Karpas-422 (cell line): ENCODE data around the gene ACP7. TPM values are rescaled to one million over a fixed set of nuclear protein-coding genes. Genes with fewer than 3 reads are reported as not detected.
"Not testable (repeated sequence)": the region's sequence is repeated elsewhere in the genome, so short reads cannot be mapped to it uniquely, and the experiment has no call there.

ENCODE experiments used
- DNase-seq: peaks from one replicate; pipeline ENCODE4 v3.0.0-alpha.2; 2015
- H2AFZ ChIP-seq: fragments of 200-600 bp; sonication (generic); 2 replicates; pipeline ENCODE4 v1.6.1; 2014; ENCODE audit warnings: antibody characterized with exemption, low read length, mixed read lengths
- H3K27ac ChIP-seq: fragments of 200-600 bp; sonication (generic); 2 replicates; pipeline ENCODE4 v1.5.1; 2014; ENCODE audit warnings: mild to moderate bottlenecking, low read length, moderate library complexity
- H3K27me3 ChIP-seq: fragments of 200-600 bp; sonication (generic); 2 replicates; pipeline ENCODE4 v1.6.1; 2014; ENCODE audit warnings: low read length, mixed read lengths
- H3K36me3 ChIP-seq: fragments of 200-600 bp; sonication (generic); 2 replicates; pipeline ENCODE4 v1.6.1; 2014; ENCODE audit warnings: low read length, mixed read lengths; ENCODE audit not compliant: insufficient read depth
- H3K4me1 ChIP-seq: fragments of 200-600 bp; sonication (generic); 2 replicates; pipeline ENCODE4 v1.6.1; 2014; ENCODE audit warnings: mild to moderate bottlenecking, low read length, mixed read lengths
- H3K4me2 ChIP-seq: fragments of 200-600 bp; sonication (generic); 2 replicates; pipeline ENCODE4 v1.6.1; 2014; ENCODE audit warnings: low read length, low read depth, mild to moderate bottlenecking; ENCODE audit not compliant: poor library complexity, severe bottlenecking
- H3K4me3 ChIP-seq: fragments of 200-600 bp; sonication (generic); 2 replicates; pipeline ENCODE4 v1.5.1; 2014; ENCODE audit warnings: mild to moderate bottlenecking, antibody characterized with exemption, low read length, mixed read lengths
- H3K79me2 ChIP-seq: fragments of 200-600 bp; sonication (generic); 2 replicates; pipeline ENCODE4 v1.6.1; 2014; ENCODE audit warnings: mild to moderate bottlenecking, low read length, mixed read lengths
- H3K9ac ChIP-seq: fragments of 200-600 bp; sonication (generic); 2 replicates; pipeline ENCODE4 v1.6.0; 2014; ENCODE audit warnings: low read length
- H3K9me2 ChIP-seq: fragments of 200-600 bp; sonication (generic), shearing (Covaris generic); replicated peaks from 2 replicates; pipeline ENCODE4 v1.6.0; 2014; ENCODE audit warnings: mild to moderate bottlenecking, low read length, moderate library complexity; ENCODE audit not compliant: insufficient read depth
- H3K9me3 ChIP-seq: fragments of 300-700, 200-600 bp; sonication (generic); 2 replicates; pipeline ENCODE4 v1.6.1; 2014; ENCODE audit warnings: low read length, mixed read lengths
- H4K20me1 ChIP-seq: fragments of 200-600 bp; sonication (generic); 2 replicates; pipeline ENCODE4 v1.6.1; 2014; ENCODE audit warnings: mild to moderate bottlenecking, antibody characterized with exemption, low read length, low read depth; ENCODE audit not compliant: insufficient read depth
- total RNA-seq: library from RNA; depleted of rRNA; stranded (reverse); fragments of >200 nt; shearing (Covaris generic); gene quantifications from 2 replicates; pipeline ENCODE4 v1.2.3, GENCODE V29; 2014; ENCODE audit warnings: low replicate concordance

ACP7 gene
- total RNA-seq, 1 experiment from 2014 or later = not detected

- H3K4me1 ChIP-seq, H2AFZ ChIP-seq, H3K79me2 ChIP-seq, DNase-seq, H3K27ac ChIP-seq, H3K4me3 ChIP-seq, H3K36me3 ChIP-seq, H4K20me1 ChIP-seq, H3K4me2 ChIP-seq, H3K9ac ChIP-seq, H3K27me3 ChIP-seq, H3K9me2 ChIP-seq, H3K9me3 ChIP-seq: not testable (repeated sequence)
Observed at GRCh38 chr19:39117023-39117422, 32.9 kb downstream of the ACP7 start.

GRCh38 chr19:39119830-39120229 is 35.7 kb downstream of the ACP7 start:
- H3K36me3 ChIP-seq = no peaks in the 10 kb centered on the region
- no peak for DNase-seq
- no peaks in the 10 kb centered on the region for H3K4me1 ChIP-seq
- H3K9me3 ChIP-seq = no peaks in the 10 kb centered on the region
- no peaks in the 10 kb centered on the region for H3K27me3 ChIP-seq
- no peak overlapping the region for H3K9ac ChIP-seq
- no peak overlapping the region for H3K27ac ChIP-seq
- H3K4me2 ChIP-seq = no peak overlapping the region
- no peak overlapping the region for H3K4me3 ChIP-seq
- no peak overlapping the region for H2AFZ ChIP-seq
- H3K79me2 ChIP-seq = no peaks in the 10 kb centered on the region
- H4K20me1 ChIP-seq = no peaks in the 10 kb centered on the region
- no peaks in the 10 kb centered on the region for H3K9me2 ChIP-seq

- H3K9me2 ChIP-seq = no peaks in the 10 kb centered on the region
- no peaks in the 10 kb centered on the region for H3K9me3 ChIP-seq
- H2AFZ ChIP-seq = no peak overlapping the region
- no peaks in the 10 kb centered on the region for H3K27me3 ChIP-seq
- H3K27ac ChIP-seq = no peak overlapping the region
- peaks cover 14% of the 10 kb centered on the region for H3K4me1 ChIP-seq
- no peak overlapping the region for H3K4me3 ChIP-seq
- DNase-seq = no peak
- no peaks in the 10 kb centered on the region for H4K20me1 ChIP-seq
- peaks cover 15% of the 10 kb centered on the region for H3K79me2 ChIP-seq
- H3K4me2 ChIP-seq = no peak overlapping the region
- no peaks in the 10 kb centered on the region for H3K36me3 ChIP-seq
- no peak overlapping the region for H3K9ac ChIP-seq
Observed at GRCh38 chr19:39122934-39123731, 39.0 kb downstream of the ACP7 start.

- H3K4me2 ChIP-seq = no peak overlapping the region
- H3K9me2 ChIP-seq = no peaks in the 10 kb centered on the region
- H4K20me1 ChIP-seq = no peaks in the 10 kb centered on the region
- peaks cover 14% of the 10 kb centered on the region for H3K4me1 ChIP-seq
- no peak overlapping the region for H2AFZ ChIP-seq
- H3K4me3 ChIP-seq = no peak overlapping the region
- H3K79me2 ChIP-seq = peaks cover 15% of the 10 kb centered on the region
- no peaks in the 10 kb centered on the region for H3K9me3 ChIP-seq
- no peaks in the 10 kb centered on the region for H3K27me3 ChIP-seq
- H3K9ac ChIP-seq = no peak overlapping the region
- H3K36me3 ChIP-seq = no peaks in the 10 kb centered on the region
- H3K27ac ChIP-seq = no peak overlapping the region
- DNase-seq = no peak
Observed at GRCh38 chr19:39124136-39124764, 40.1 kb downstream of the ACP7 start.

GRCh38 chr19:39125199-39125553 is 41.0 kb downstream of the ACP7 start:
- Histone ChIP-seq H3K79me2 (peaks cover 15% of the 10 kb centered on the region), H3K27ac (no peak overlapping the region), H3K27me3 (no peaks in the 10 kb centered on the region), H4K20me1 (no peaks in the 10 kb centered on the region), H3K9ac (peak overlapping the region; percentile 50), H2AFZ (peak overlapping the region; percentile 91), H3K4me1 (peaks cover 14% of the 10 kb centered on the region), H3K4me2 (peak overlapping the region; percentile 78), H3K4me3 (peak overlapping the region; percentile 92), H3K9me2 (no peaks in the 10 kb centered on the region), H3K9me3 (no peaks in the 10 kb centered on the region), H3K36me3 (no peaks in the 10 kb centered on the region)
- no peak for DNase-seq

GRCh38 chr19:39125554-39126311 is 41.6 kb downstream of the ACP7 start, which contains the start of gene PAK4:
Gene PAK4, plus strand, starts transcription at chr19:39125786. Its CDS starts 43,768 bp downstream, at chr19:39169554.
- Histone ChIP-seq H3K4me1 (peaks cover 14% of the 10 kb centered on the region), H4K20me1 (no peaks in the 10 kb centered on the region), H3K27ac (no peak within 1 kb of the TSS), H3K4me2 (peak within 1 kb of the TSS; percentile 78), H3K9ac (peak within 1 kb of the TSS; percentile 86), H3K36me3 (no peaks in the 10 kb centered on the region), H3K9me3 (no peaks in the 10 kb centered on the region), H2AFZ (peak within 1 kb of the TSS; percentile 94), H3K79me2 (peaks cover 15% of the 10 kb centered on the region), H3K9me2 (no peaks in the 10 kb centered on the region), H3K27me3 (no peaks in the 10 kb centered on the region), H3K4me3 (peak within 1 kb of the TSS; percentile 92)
- peak; percentile 98 for DNase-seq

- Histone ChIP-seq H3K9me3 (no peaks in the 10 kb centered on the region), H3K9me2 (no peaks in the 10 kb centered on the region), H3K27ac (no peak overlapping the region), H3K4me3 (peak overlapping the region; percentile 92), H3K27me3 (no peaks in the 10 kb centered on the region), H3K4me2 (peak overlapping the region; percentile 78), H3K4me1 (peaks cover 20% of the 10 kb centered on the region), H3K36me3 (no peaks in the 10 kb centered on the region), H3K79me2 (peaks cover 15% of the 10 kb centered on the region), H4K20me1 (peaks cover 6% of the 10 kb centered on the region; the same call in 1 of the 2 replicates), H2AFZ (no peak overlapping the region), H3K9ac (peak overlapping the region; percentile 86)
- DNase-seq = no peak
Observed at GRCh38 chr19:39126312-39127187, 42.4 kb downstream of the ACP7 start.
